HCEC 1CT (cell line): ENCODE measurements around the gene LCNL1.
A peak's percentile ranks its signal among the peaks of the same experiment; 100 is the strongest.

ENCODE experiments used
- DNase-seq: peaks from one replicate; pipeline ENCODE4 v3.0.0-alpha.2; 2017

LCNL1 gene

DNA sequence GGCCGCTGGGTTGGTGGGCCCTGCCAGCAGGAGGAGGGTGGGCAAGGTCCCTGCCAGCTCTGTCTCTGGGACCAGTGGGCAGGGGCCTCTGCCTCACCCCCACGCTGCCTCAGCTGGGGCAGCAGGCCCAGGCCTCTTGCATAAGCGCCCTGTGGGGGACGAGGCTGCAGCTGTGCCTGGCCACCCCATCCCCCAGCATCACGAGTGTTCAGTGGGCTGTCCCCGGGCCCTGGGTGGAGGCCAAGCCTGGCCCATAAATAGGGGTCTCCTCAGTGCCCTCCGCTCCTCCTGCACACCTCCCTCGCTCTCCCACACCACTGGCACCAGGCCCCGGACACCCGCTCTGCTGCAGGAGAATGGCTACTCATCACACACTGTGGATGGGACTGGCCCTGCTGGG, 5.6 kb upstream of the LCNL1 start, which contains the start of gene PTGDS:
PTGDS (plus strand) TSS at position 282 of the 400 bp plus-strand sequence; CDS start at position 357, 75 bp downstream.
- DNase-seq = no peak

- DNase-seq = no peak
Observed at GRCh38 chr9:136977649-136978072, 5.1 kb upstream of the LCNL1 start.

GRCh38 chr9:136978073-136978864, 4.5 kb upstream of the LCNL1 start:
- no peak for DNase-seq

DNA sequence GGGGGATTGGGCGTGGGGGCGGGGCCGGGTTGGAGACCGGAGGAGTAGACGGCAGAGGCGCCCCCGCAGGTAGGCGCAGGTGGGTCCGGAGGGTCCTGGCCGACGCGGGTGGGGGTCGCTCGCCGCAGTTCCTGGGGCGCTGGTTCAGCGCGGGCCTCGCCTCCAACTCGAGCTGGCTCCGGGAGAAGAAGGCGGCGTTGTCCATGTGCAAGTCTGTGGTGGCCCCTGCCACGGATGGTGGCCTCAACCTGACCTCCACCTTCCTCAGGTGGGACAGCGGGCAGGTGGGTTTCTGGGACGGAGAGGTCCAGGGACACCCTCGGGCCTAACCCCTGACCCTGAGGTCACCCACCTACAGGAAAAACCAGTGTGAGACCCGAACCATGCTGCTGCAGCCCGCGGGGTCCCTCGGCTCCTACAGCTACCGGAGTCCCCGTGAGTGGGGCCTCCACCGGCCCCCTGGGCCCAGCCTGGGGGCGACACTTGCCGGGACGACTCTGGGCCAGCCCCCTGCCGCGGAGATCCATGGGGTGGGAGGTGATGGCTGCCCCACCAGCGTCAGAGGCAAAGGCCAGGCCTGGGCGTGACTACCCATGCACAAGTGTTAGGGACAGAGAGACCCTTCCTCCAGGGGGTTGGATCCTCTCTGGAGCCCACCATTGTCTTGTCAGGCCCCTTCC, 3.8 kb upstream of the LCNL1 start:
- no peak for DNase-seq

DNA sequence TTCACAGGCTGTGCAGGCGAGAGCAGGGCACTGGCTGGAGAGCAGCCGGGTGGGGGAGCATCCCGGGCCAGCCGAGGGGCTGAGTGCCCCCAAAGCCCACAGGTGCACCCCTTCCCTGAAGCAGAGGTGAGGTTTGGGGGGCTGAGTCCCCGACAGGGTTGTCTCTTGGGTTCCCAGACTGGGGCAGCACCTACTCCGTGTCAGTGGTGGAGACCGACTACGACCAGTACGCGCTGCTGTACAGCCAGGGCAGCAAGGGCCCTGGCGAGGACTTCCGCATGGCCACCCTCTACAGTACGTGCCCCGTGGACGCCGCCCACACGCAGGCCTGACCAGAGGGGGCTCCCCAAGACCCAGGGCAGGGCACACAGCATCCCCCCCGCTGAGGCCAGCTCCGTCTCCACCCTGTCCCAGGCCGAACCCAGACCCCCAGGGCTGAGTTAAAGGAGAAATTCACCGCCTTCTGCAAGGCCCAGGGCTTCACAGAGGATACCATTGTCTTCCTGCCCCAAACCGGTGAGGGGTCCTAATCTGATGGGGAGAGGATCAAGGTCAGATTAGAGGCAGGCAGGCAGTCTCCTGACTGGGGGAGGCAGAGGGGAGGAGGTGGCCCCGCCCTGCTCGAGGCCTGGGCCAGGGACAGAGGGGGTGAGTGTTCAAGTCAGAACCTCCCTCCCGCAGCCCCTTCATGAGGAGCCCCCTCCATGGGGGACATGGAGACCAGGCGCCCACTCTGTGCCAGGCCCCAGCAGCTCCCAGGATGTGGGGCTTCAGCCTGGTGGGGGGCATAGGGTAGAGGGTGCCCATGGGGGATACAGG, 2.8 kb upstream of the LCNL1 start:
- no peak for DNase-seq

GRCh38 chr9:136980669-136981478, 1.9 kb upstream of the LCNL1 start:
- DNase-seq = no peak

GRCh38 chr9:136981588-136982231, 1.1 kb upstream of the LCNL1 start:
- DNase-seq = no peak

DNA sequence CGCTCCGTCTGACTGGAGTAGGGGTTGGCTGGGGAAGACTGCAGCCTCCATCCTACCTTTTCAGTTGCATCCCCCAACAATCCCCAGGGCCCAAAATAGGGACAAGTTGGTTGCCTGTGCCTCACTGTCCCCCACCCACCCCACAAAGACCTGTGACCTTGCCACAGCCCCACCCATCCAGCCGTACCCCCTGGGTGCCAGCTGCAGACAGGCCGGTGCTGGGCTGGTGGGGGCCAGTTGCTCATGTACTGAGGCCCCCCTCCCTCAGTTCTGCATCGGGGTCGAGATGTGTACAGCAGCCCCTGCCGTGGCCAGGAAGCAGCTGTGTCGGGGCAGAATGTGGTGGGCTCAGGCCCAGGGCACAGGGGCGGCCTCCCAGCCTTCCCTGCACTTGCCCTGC, 374 bp downstream of the LCNL1 start:
- no peak for DNase-seq

- DNase-seq = no peak
Observed at GRCh38 chr9:136983656-136984314, 992 bp downstream of the LCNL1 start.

- DNase-seq = no peak
Observed at GRCh38 chr9:136984464-136985026, 1.8 kb downstream of the LCNL1 start.

GRCh38 chr9:136985027-136985602, 2.3 kb downstream of the LCNL1 start:
- DNase-seq = no peak

GRCh38 chr9:136985853-136986252, 3.1 kb downstream of the LCNL1 start:
- DNase-seq = no peak

GRCh38 chr9:136988872-136989271, 6.1 kb downstream of the LCNL1 start:
- DNase-seq = no peak

DNA sequence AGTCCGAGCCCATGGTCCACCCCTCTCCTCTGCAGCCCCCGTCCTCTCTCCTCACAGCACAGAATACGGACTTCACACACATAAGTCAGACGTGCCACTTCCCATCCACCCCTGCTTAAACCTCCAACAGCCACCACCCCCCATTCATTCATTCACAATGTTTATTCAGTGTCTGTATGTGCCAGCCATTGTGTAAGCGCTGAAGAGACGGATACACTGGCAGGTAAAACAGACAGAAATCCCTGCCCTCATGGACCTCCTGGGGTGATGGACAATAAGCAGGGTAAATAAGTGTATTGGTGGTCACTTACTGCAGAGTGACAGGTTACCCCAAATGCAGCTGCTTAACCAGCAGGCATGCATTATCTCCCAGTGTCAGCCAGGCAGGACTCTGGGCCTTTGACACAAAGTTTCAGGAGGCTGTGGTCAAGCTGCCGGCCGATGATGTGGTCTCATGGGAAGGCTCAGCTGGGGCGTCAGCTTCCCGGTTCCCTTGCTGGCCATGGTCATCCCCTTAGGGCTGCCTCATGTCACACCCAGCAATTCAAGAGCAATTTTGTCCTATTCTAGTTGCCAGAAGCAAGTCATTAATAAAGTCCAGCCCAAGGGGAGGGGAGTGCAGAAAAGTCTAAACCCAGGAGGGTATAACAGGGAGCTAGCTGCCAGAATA, 7.6 kb downstream of the LCNL1 start:
- no peak for DNase-seq

DNA sequence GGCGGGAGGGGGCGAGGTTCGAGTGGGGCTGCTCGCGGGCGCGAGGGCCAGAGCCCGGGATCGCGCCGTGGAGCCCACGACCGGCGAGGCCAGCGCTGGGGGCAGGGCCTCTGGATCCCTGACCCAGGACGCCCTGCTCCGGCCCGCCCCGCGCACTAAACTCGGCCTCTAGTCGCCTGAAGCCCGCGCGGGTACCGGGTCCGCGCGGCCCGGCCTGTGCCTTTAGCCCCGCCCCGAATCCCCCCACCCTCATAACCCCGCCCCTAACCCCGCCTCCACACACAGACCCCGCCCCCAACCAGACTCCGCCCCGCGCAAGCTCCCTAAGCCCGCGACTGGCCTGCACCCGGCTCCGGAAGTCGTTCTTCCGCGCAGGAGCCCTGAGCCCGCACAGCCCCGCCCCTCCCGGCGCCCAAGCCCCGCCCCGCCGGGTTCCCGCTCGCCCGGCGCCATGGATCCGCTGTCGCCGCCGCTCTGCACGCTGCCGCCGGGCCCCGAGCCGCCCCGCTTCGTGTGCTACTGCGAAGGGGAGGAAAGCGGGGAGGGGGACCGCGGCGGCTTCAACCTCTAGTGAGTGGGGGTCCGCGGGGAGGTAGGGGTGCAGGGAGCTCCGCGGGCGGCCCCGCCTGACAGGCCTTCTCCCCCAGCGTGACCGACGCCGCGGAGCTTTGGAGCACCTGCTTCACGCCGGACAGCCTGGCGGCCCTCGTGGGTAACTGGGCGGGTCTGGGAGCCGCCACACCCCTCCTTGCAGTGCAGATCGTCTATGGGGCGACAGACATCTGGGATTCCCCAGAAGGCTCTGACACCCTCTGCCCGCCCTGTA, 9.4 kb downstream of the LCNL1 start, which contains the start of gene PAXX:
PAXX (plus strand) TSS at position 430 of the 826 bp plus-strand sequence; CDS start at position 452, 22 bp downstream.
- peak; percentile 92 for DNase-seq

DNA sequence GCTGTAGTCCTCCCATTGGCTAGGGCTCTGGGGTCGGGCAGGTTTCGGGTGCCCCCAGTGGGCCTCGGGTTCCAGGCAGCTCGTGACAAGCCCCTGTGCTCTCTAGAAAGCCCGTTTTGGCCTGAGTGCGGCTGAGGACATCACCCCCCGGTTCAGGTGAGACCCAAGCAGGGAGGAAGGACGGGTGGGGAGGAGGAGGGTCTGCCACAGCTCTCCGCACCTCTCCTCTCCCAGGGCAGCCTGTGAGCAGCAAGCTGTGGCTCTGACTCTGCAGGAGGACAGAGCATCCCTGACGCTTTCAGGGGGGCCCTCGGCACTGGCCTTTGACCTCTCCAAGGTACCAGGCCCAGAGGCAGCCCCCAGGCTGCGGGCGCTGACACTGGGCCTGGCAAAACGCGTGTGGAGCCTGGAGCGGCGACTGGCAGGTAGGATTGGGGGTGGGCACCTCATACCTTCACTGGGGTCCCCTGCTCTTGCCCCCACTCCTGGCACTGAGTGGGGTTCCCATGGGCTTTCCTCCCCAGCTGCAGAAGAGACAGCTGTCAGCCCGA, 10.1 kb downstream of the LCNL1 start:
- DNase-seq = no peak

- no peak for DNase-seq
Observed at GRCh38 chr9:136994180-136994887, 11.5 kb downstream of the LCNL1 start.

DNA sequence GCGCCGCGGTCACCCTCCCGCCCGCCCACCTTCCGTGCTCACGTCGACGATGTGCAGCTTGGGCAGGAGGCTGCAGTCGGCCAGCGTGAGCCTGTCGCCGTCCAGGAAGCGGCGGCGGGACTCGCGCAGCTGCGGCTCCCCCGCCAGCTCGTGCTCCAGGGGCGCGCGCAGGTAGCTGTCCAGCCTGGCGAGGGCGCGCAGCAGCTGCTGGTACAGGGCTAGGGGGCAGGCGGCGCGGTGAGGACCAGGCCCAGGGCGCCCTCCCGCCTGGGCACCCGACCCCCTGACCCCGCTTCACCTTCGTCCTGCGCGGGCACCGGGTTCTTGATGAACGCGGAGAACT, 12.1 kb downstream of the LCNL1 start:
- DNase-seq = no peak
